K562 (cell line): ENCODE data around the gene NPR2. TPM values are rescaled to one million over a fixed set of nuclear protein-coding genes. Genes with fewer than 3 reads are reported as not detected.
A peak's percentile ranks its signal among the peaks of the same experiment; 100 is the strongest.

Experiments
- CBX2 ChIP-seq: fragments of 200-600 bp; sonication (generic); IDR thresholded peaks from one replicate; pipeline ENCODE4 v1.6.1; 2012; ENCODE audit warnings: mild to moderate bottlenecking, low read length, inconsistent platforms; ENCODE audit not compliant: insufficient read depth, poor library complexity, severe bottlenecking
- CEBPB ChIP-seq: fragments of 450-650 bp; IDR thresholded peaks from 2 replicates; pipeline ENCODE4 v1.6.1; 2016; ENCODE audit warnings: missing genetic modification characterization, missing compliant biosample characterization
- CHCHD3 ChIP-seq: fragments of 250-450 bp; sonication (Bioruptor Pico); IDR thresholded peaks from 2 replicates; pipeline ENCODE4 v2.1.2; 2022; ENCODE audit warnings: mild to moderate bottlenecking
- DDX20 ChIP-seq: fragments of 450-650 bp; IDR thresholded peaks from 2 replicates; pipeline ENCODE4 v1.6.1; 2016; ENCODE audit warnings: missing genetic modification characterization, low read depth, mild to moderate bottlenecking, missing compliant biosample characterization, moderate library complexity
- DMBX1 ChIP-seq: fragments of 250-450 bp; sonication (Bioruptor Pico); IDR thresholded peaks from 2 replicates; pipeline ENCODE4 v1.8.0; 2022; ENCODE audit warnings: inconsistent platforms, mild to moderate bottlenecking, moderate library complexity, borderline replicate concordance
- FOS ChIP-seq: IDR thresholded peaks from 3 replicates; pipeline ENCODE4 v1.6.1; 2011; ENCODE audit not compliant: insufficient read length; ENCODE audit errors: extremely low read depth
- FOXK1 ChIP-seq: sonication (generic); formaldehyde crosslinking; IDR thresholded peaks from 2 replicates; pipeline ENCODE4 v1.8.0; 2022; ENCODE audit warnings: missing genetic modification reagents, mild to moderate bottlenecking, borderline replicate concordance
- HDGF ChIP-seq: fragments of 450-650 bp; IDR thresholded peaks from 2 replicates; pipeline ENCODE4 v1.6.1; 2016
- KAT8 ChIP-seq: fragments of 450-650 bp; IDR thresholded peaks from 2 replicates; pipeline ENCODE4 v1.6.1; 2016; ENCODE audit warnings: low read depth, mild to moderate bottlenecking
- NFYB ChIP-seq: IDR thresholded peaks from 2 replicates; pipeline ENCODE4 v1.6.1; 2011; ENCODE audit warnings: mild to moderate bottlenecking, moderate library complexity; ENCODE audit not compliant: insufficient read length; ENCODE audit errors: extremely low read depth
- PRPF4 ChIP-seq: fragments of 200-400 bp; formaldehyde crosslinking; IDR thresholded peaks from one replicate; pipeline ENCODE4 v1.6.1; 2017; ENCODE audit warnings: low read length, low read depth, mild to moderate bottlenecking; ENCODE audit not compliant: insufficient read depth, poor library complexity, severe bottlenecking
- RUNX1 ChIP-seq: sonication (generic); IDR thresholded peaks from 2 replicates; pipeline ENCODE4 v1.6.1; 2016; ENCODE audit warnings: antibody characterized with exemption, low read depth
- SMARCC2 ChIP-seq: fragments of 450-650 bp; IDR thresholded peaks from 2 replicates; pipeline ENCODE4 v1.6.1; 2017; ENCODE audit warnings: antibody characterized with exemption, moderate library complexity, mild to moderate bottlenecking, low read depth
- USF1 ChIP-seq: sonication (generic); formaldehyde crosslinking; IDR thresholded peaks from 2 replicates; pipeline ENCODE4 v1.9.0; 2022; ENCODE audit warnings: mild to moderate bottlenecking, missing genetic modification reagents
- USF2 ChIP-seq: sonication (generic); formaldehyde crosslinking; IDR thresholded peaks from 2 replicates; pipeline ENCODE4 v1.5.0; 2020; ENCODE audit warnings: missing genetic modification reagents
- ZBTB12 ChIP-seq: fragments of 250-450 bp; sonication (Bioruptor Pico); IDR thresholded peaks from 2 replicates; pipeline ENCODE4 v1.4.0; 2020
- ZBTB7A ChIP-seq: IDR thresholded peaks from 2 replicates; pipeline ENCODE4 v1.6.1; 2011; ENCODE audit warnings: low read depth, mild to moderate bottlenecking, low read length, moderate library complexity, borderline replicate concordance; ENCODE audit not compliant: control insufficient read depth
- ZNF175 ChIP-seq: fragments of 200-800 bp; sonication (Bioruptor generic); IDR thresholded peaks from 2 replicates; pipeline ENCODE4 v1.6.1; 2016; ENCODE audit warnings: low read depth, mild to moderate bottlenecking, missing genetic modification characterization, missing compliant biosample characterization
- ZNF512 ChIP-seq: IDR thresholded peaks from 2 replicates; pipeline ENCODE4 v1.6.1; 2016; ENCODE audit warnings: missing genetic modification characterization, missing compliant biosample characterization
- ZNF764 ChIP-seq: fragments of 250-450 bp; sonication (Bioruptor Pico); IDR thresholded peaks from 2 replicates; pipeline ENCODE4 v1.4.0; 2020; ENCODE audit warnings: low read depth, mild to moderate bottlenecking, moderate library complexity
- polyA plus RNA-seq, 8 experiments: library from polyadenylated mRNA; depleted of rRNA in 4 of 8; stranded (reverse) in 5 of 8; unstranded in 3 of 8; fragments of >200 nt; fragmentation: Nextera tagmentation in 2 of 8; fragmentation: Illumina TruSeq in 1 of 8; extraction: Ambion mirVana in 2 of 8; extraction: Trizol in 1 of 8; gene quantifications; 2 replicates each; pipeline versions ENCODE4 v1.2.1 to v1.2.3, GENCODE V29; 2011 to 2014; ENCODE audit warnings: inconsistent platforms in 1 of 8, missing spikeins in 1 of 8
- total RNA-seq, 7 experiments: library from RNA; depleted of rRNA in 6 of 7; stranded (reverse); fragments of >200 nt in 6 of 7; fragmentation: Illumina TruSeq in 2 of 7; extraction: Trizol in 2 of 7; gene quantifications; 2 replicates each; pipeline versions ENCODE4 v1.2.1 to v1.2.3, GENCODE V29; 2011 to 2021; ENCODE audit warnings: low replicate concordance in 1 of 7

NPR2 gene
- total and polyA plus RNA-seq, 9 of the 15 experiments (the other 6 are each of a cell fraction or from before 2014, with no cell fraction given): 2.4 to 12.9 (median 6.0) TPM

GRCh38 chr9:35834260-35835215 lies 43.1 kb downstream of the NPR2 start (continued):
- TF ChIP-seq USF2: peak; percentile 55; the same call in 1 of the 2 replicates
- no peak for TF ChIP-seq PRPF4
- no peak for TF ChIP-seq CBX2
- no peak for TF ChIP-seq FOS
- TF ChIP-seq ZBTB7A: no peak
- TF ChIP-seq FOXK1 (CRISPR knock-in tag): no peak
- TF ChIP-seq CEBPB: no peak
- no peak for TF ChIP-seq NFYB
- no peak for TF ChIP-seq RUNX1
- TF ChIP-seq DMBX1 (CRISPR knock-in tag): no peak
- no peak for TF ChIP-seq ZNF512 (tag)
- no peak for TF ChIP-seq HDGF
- TF ChIP-seq ZNF175 (CRISPR knock-in tag): 0 out of 2 replicates have a peak, but pooled peaks have one; percentile 39
- no peak for TF ChIP-seq DDX20 (tag)
- TF ChIP-seq KAT8: no peak
- TF ChIP-seq ZBTB12 (CRISPR knock-in tag): no peak
- TF ChIP-seq SMARCC2: no peak
- TF ChIP-seq ZNF764 (CRISPR knock-in tag): no peak
- no peak; the same call in 1 of the 2 replicates for TF ChIP-seq USF1
- no peak for TF ChIP-seq CHCHD3 (CRISPR knock-in tag)
